B cell (primary cell): ENCODE measurements around the gene PIGQ. TPM values are rescaled to one million over a fixed set of nuclear protein-coding genes. Genes with fewer than 3 reads are reported as not detected.

ENCODE experiments used
- ATAC-seq: fragments of 200-7000 bp; cut with Tn5 transposase; one replicate; pipeline ENCODE4 v1.10.0; 2021; ENCODE audit warnings: low read depth, mild to moderate bottlenecking, moderate number of reproducible peaks, moderate library complexity
- CTCF ChIA-PET: fragments of 350-600 bp; sonication (Branson Sonifier 250); formaldehyde crosslinking; loops from one replicate; lab custom pipeline; 2021; ENCODE audit warnings: antibody characterized with exemption, inconsistent platforms; lab: Charles Lee
- POLR2A ChIA-PET: fragments of 350-600 bp; sonication (Branson Sonifier 250); formaldehyde crosslinking; loops from one replicate; lab custom pipeline; 2021; ENCODE audit warnings: antibody characterized with exemption; lab: Charles Lee
- DNase-seq: peaks from one replicate; pipeline ENCODE4 v3.0.0; 2013
- H2AFZ ChIP-seq: 2 replicates; pipeline ENCODE4 v1.6.1; 2012; ENCODE audit warnings: mild to moderate bottlenecking, low read depth, low read length; ENCODE audit not compliant: insufficient read depth, poor library complexity, severe bottlenecking
- H3K27ac ChIP-seq, 2 donors: 1 replicate in 1 of 2; 2 replicates in 1 of 2; pipeline ENCODE4 v1.5.1; 2012 to 2013; ENCODE audit warnings: low read length in 2 of 2, mild to moderate bottlenecking in 2 of 2, moderate library complexity in 1 of 2
- H3K27me3 ChIP-seq, 4 experiments: fragments of 200-600 bp in 1 of 4; sonication (generic) in 1 of 4; replicated peaks in 1 of 4; 1 replicate in 2 of 4; 2 replicates in 2 of 4; pipeline versions ENCODE4 v1.6.1 to v1.7.0; 2013 to 2016; ENCODE audit warnings: low read length in 3 of 4, mild to moderate bottlenecking in 2 of 4, mixed read lengths in 1 of 4, moderate library complexity in 1 of 4; ENCODE audit not compliant: insufficient read depth in 4 of 4, control insufficient read depth in 3 of 4; ENCODE audit errors: control extremely low read depth in 1 of 4
- H3K36me3 ChIP-seq, 2 experiments: replicated peaks in 1 of 2; 1 replicate in 1 of 2; 2 replicates in 1 of 2; pipeline versions ENCODE4 v1.6.1 to v1.7.1; 2013; ENCODE audit warnings: low read length in 1 of 2; ENCODE audit not compliant: insufficient read depth in 2 of 2, control insufficient read depth in 1 of 2; ENCODE audit errors: control extremely low read depth in 1 of 2, extremely low read depth in 1 of 2
- H3K4me1 ChIP-seq, 2 donors: fragments of 200-600 bp in 1 of 2; sonication (generic) in 1 of 2; 1 replicate in 1 of 2; 2 replicates in 1 of 2; pipeline versions ENCODE4 v1.5.1 to v1.6.1; 2013 to 2017; ENCODE audit warnings: low read length in 2 of 2; ENCODE audit not compliant: control insufficient read depth in 2 of 2, insufficient read depth in 2 of 2
- H3K4me2 ChIP-seq: replicated peaks from 2 replicates; pipeline ENCODE3; 2012; ENCODE audit warnings: mild to moderate bottlenecking, low read depth, low read length; ENCODE audit not compliant: poor library complexity, severe bottlenecking
- H3K4me3 ChIP-seq, 5 experiments: fragments of 200-600 bp in 1 of 5; sonication (generic) in 1 of 5; 1 replicate in 3 of 5; 2 replicates in 2 of 5; pipeline versions ENCODE4 v1.5.1 to v1.7.0; 2011 to 2016; ENCODE audit warnings: low read length in 4 of 5, mild to moderate bottlenecking in 4 of 5, low read depth in 2 of 5, control low read depth in 1 of 5, moderate library complexity in 1 of 5; ENCODE audit not compliant: insufficient read depth in 1 of 5; ENCODE audit errors: control extremely low read depth in 1 of 5, extremely low read depth in 1 of 5
- H3K79me2 ChIP-seq: fragments of 200-600 bp; sonication (generic); one replicate; pipeline ENCODE4 v1.6.0; 2016; ENCODE audit warnings: low read length; ENCODE audit not compliant: control insufficient read depth, insufficient read depth
- H3K9ac ChIP-seq: fragments of 200-600 bp; sonication (generic); 2 replicates; pipeline ENCODE4 v1.6.1; 2017; ENCODE audit warnings: mild to moderate bottlenecking, low read length, moderate library complexity
- H3K9me3 ChIP-seq, 3 donors: one replicate each; pipeline versions ENCODE4 v1.6.1 to v1.7.1; 2013; ENCODE audit warnings: low read length in 2 of 3; ENCODE audit not compliant: control insufficient read depth in 2 of 3, insufficient read depth in 1 of 3; ENCODE audit errors: control extremely low read depth in 1 of 3
- H4K20me1 ChIP-seq: 2 replicates; pipeline ENCODE4 v1.6.0; 2012; ENCODE audit warnings: mild to moderate bottlenecking, low read length; ENCODE audit not compliant: insufficient read depth, control insufficient read depth, poor library complexity, severe bottlenecking
- H3K27ac Mint-ChIP-seq: one replicate; pipeline ENCODE4 v1.8.0; 2021; ENCODE audit warnings: mixed read lengths
- H3K27me3 Mint-ChIP-seq: one replicate; pipeline ENCODE4 v1.8.0; 2021; ENCODE audit warnings: mixed read lengths
- H3K4me1 Mint-ChIP-seq: one replicate; pipeline ENCODE4 v1.8.0; 2021; ENCODE audit warnings: mixed read lengths
- H3K4me3 Mint-ChIP-seq: one replicate; pipeline ENCODE4 v1.8.0; 2021; ENCODE audit warnings: mixed read lengths
- H3K9me3 Mint-ChIP-seq: one replicate; pipeline ENCODE4 v1.8.0; 2022; ENCODE audit warnings: mixed read lengths; ENCODE audit not compliant: insufficient read depth
- CTCF ChIP-seq: fragments of 200-600 bp; IDR thresholded peaks from one replicate; pipeline ENCODE4 v1.8.0; 2022; ENCODE audit warnings: antibody characterized with exemption, mild to moderate bottlenecking
- EZH2 ChIP-seq: IDR thresholded peaks from 2 replicates; pipeline ENCODE4 v1.6.1; 2012; ENCODE audit warnings: borderline replicate concordance, low read depth, mild to moderate bottlenecking, moderate library complexity, low read length; ENCODE audit not compliant: insufficient read depth, poor library complexity, severe bottlenecking
- WGBS: methylation state at CpG from one replicate; pipeline ENCODE4 v1.1.5; 2013; ENCODE audit warnings: missing lambda C conversion rate; ENCODE audit not compliant: insufficient coverage; 5-methylcytosine and 5-hydroxymethylcytosine counted together
- intact Hi-C: fragments of 100-400 bp; cut with micrococcal nuclease; formaldehyde crosslinking; loops from one replicate; pipeline ENCODE4 v1.10.0; 2022
- polyA plus RNA-seq: library from polyadenylated mRNA; depleted of rRNA; stranded (reverse); fragments of >200 nt; gene quantifications from 2 replicates; pipeline ENCODE4 v1.2.3, GENCODE V29; 2012
- total RNA-seq, 2 donors: library from RNA; stranded (reverse); fragments of 120-200 nt in 1 of 2; gene quantifications; 1 replicate in 1 of 2; 2 replicates in 1 of 2; pipeline versions ENCODE4 v1.2.3 to v1.2.4, GENCODE V29; 2013 to 2022

Gene PIGQ
- total and polyA plus RNA-seq, 2 donors (not counting 1 experiment from before 2014, with no cell fraction given), result 56.9 to 68.5 TPM

GRCh38 chr16:543301-544164 is 26.2 kb upstream of the PIGQ start:
- peaks cover 45% of the 10 kb centered on the region for H3K79me2 ChIP-seq
- H3K9me3 ChIP-seq, result no peaks in the 10 kb centered on the region
- no peaks in the 10 kb centered on the region for H3K27me3 Mint-ChIP-seq
- no peak overlapping the region for H3K4me3 Mint-ChIP-seq
- intact Hi-C loops, result no loop called here
- CTCF ChIA-PET, result no interaction called here
- ATAC-seq (no peak), DNase-seq (no peak)
- no peak overlapping the region for H3K4me2 ChIP-seq
- H3K4me3 ChIP-seq, result no peak overlapping the region
- no peaks in the 10 kb centered on the region for H3K27me3 ChIP-seq
- peaks cover 56% of the 10 kb centered on the region for H4K20me1 ChIP-seq
- no peak overlapping the region for H3K27ac ChIP-seq
- H3K9ac ChIP-seq, result no peak overlapping the region
- no peaks in the 10 kb centered on the region for H3K9me3 Mint-ChIP-seq
- TF ChIP-seq CTCF, result no peak
- no peak for TF ChIP-seq EZH2
- POLR2A ChIA-PET, result no interaction called here
- H3K27ac Mint-ChIP-seq, result no peak overlapping the region
- H3K4me1 Mint-ChIP-seq, result no peaks in the 10 kb centered on the region
- no peaks in the 10 kb centered on the region for H3K36me3 ChIP-seq
- H2AFZ ChIP-seq, result no peak overlapping the region
- WGBS, result 97% methylated on average over 51 of the region's 51 CpGs
- H3K4me1 ChIP-seq, result no peaks in the 10 kb centered on the region

GRCh38 chr16:544517-544916 is 25.3 kb upstream of the PIGQ start:
- TF ChIP-seq CTCF (no peak), EZH2 (no peak)
- intact Hi-C loops, result no loop called here
- Histone ChIP-seq H3K4me2 (no peak overlapping the region), H3K4me1 (no peaks in the 10 kb centered on the region), H3K27me3 (no peaks in the 10 kb centered on the region), H4K20me1 (peaks cover 47% of the 10 kb centered on the region), H3K9ac (no peak overlapping the region), H3K79me2 (peaks cover 40% of the 10 kb centered on the region), H2AFZ (no peak overlapping the region), H3K36me3 (no peaks in the 10 kb centered on the region), H3K9me3 (no peaks in the 10 kb centered on the region), H3K4me3 (no peak overlapping the region), H3K27ac (no peak overlapping the region)
- DNase-seq (no peak), ATAC-seq (no peak)
- no peak overlapping the region for H3K4me3 Mint-ChIP-seq
- no peaks in the 10 kb centered on the region for H3K27me3 Mint-ChIP-seq
- WGBS, result 100% methylated on average over 13 of the region's 46 CpGs
- H3K27ac Mint-ChIP-seq, result no peak overlapping the region
- no peaks in the 10 kb centered on the region for H3K4me1 Mint-ChIP-seq
- H3K9me3 Mint-ChIP-seq, result no peaks in the 10 kb centered on the region
- ChIA-PET POLR2A (no interaction called here), CTCF (no interaction called here)
